Neural cell (in vitro differentiated cells): ENCODE data around the gene PSMA8. TPM values are rescaled to one million over a fixed set of nuclear protein-coding genes. Genes with fewer than 3 reads are reported as not detected.

Source experiments
- H2AFZ ChIP-seq: fragments of 200-600, 300-800 bp; sonication (generic), shearing (Covaris generic); 2 replicates; pipeline ENCODE4 v1.6.0; 2014; ENCODE audit warnings: low read depth, mild to moderate bottlenecking, antibody characterized with exemption, low read length, moderate library complexity
- H3F3A ChIP-seq: fragments of 200-600 bp; shearing (Covaris generic); 2 replicates; pipeline ENCODE4 v1.6.1; 2016; ENCODE audit warnings: mild to moderate bottlenecking, moderate library complexity, mixed read lengths, antibody characterized with exemption, low read length; ENCODE audit not compliant: insufficient read depth, poor library complexity, severe bottlenecking
- H3K27ac ChIP-seq: fragments of 200-600, 300-800 bp; sonication (generic), shearing (Covaris generic); 2 replicates; pipeline ENCODE4 v1.5.1; 2014; ENCODE audit warnings: mild to moderate bottlenecking, low read length, moderate library complexity
- H3K27me3 ChIP-seq: fragments of 300-800, 200-600 bp; sonication (generic), shearing (Covaris generic); 2 replicates; pipeline ENCODE4 v1.6.0; 2014; ENCODE audit warnings: mild to moderate bottlenecking, low read depth, low read length, moderate library complexity; ENCODE audit not compliant: insufficient read depth
- H3K36me3 ChIP-seq: fragments of 300-800, 200-600 bp; sonication (generic), shearing (Covaris generic); 2 replicates; pipeline ENCODE4 v1.5.1; 2014; ENCODE audit warnings: mild to moderate bottlenecking, antibody characterized with exemption, low read length, moderate library complexity; ENCODE audit not compliant: insufficient read depth
- H3K4me2 ChIP-seq: fragments of 300-800, 200-600 bp; sonication (generic), shearing (Covaris generic); 2 replicates; pipeline ENCODE4 v1.6.0; 2014; ENCODE audit warnings: mild to moderate bottlenecking, low read length
- H3K4me3 ChIP-seq: fragments of 300-800, 200-600 bp; sonication (generic), shearing (Covaris generic); 2 replicates; pipeline ENCODE4 v1.5.1; 2014; ENCODE audit warnings: mild to moderate bottlenecking, low read length, moderate library complexity
- H3K79me2 ChIP-seq: fragments of 200-600 bp; shearing (Covaris generic); replicated peaks from 2 replicates; pipeline ENCODE4 v1.6.0; 2014; ENCODE audit warnings: mild to moderate bottlenecking, low read length, moderate library complexity; ENCODE audit not compliant: insufficient read depth
- H3K9ac ChIP-seq: fragments of 300-800, 200-600 bp; sonication (generic), shearing (Covaris generic); 2 replicates; pipeline ENCODE4 v1.6.1; 2016; ENCODE audit warnings: mild to moderate bottlenecking, low read length, mixed read lengths
- H3K9me2 ChIP-seq: fragments of 200-600 bp; shearing (Covaris generic); 2 replicates; pipeline ENCODE4 v1.6.1; 2016; ENCODE audit warnings: mild to moderate bottlenecking, low read length, mixed read lengths; ENCODE audit not compliant: insufficient read depth
- H3K9me3 ChIP-seq: fragments of 200-600, 300-800 bp; sonication (generic), shearing (Covaris generic); 2 replicates; pipeline ENCODE4 v1.6.1; 2016; ENCODE audit warnings: mild to moderate bottlenecking, mixed run types, low read length, moderate library complexity, mixed read lengths
- H4K20me1 ChIP-seq: fragments of 200-600 bp; shearing (Covaris generic); 2 replicates; pipeline ENCODE4 v1.6.1; 2016; ENCODE audit warnings: mild to moderate bottlenecking, mixed run types; ENCODE audit not compliant: insufficient read depth
- EP300 ChIP-seq: fragments of 450-650 bp; conservative IDR thresholded peaks from 2 replicates; pipeline ENCODE4 v1.6.1; 2014; ENCODE audit warnings: antibody characterized with exemption, mild to moderate bottlenecking, moderate library complexity; ENCODE audit not compliant: poor library complexity, severe bottlenecking
- EZH2 ChIP-seq: fragments of 200-600, 300-800 bp; shearing (Covaris generic), sonication (generic); IDR thresholded peaks from 2 replicates; pipeline ENCODE4 v1.6.1; 2014; ENCODE audit warnings: antibody characterized with exemption, low read length, borderline replicate concordance, mild to moderate bottlenecking; ENCODE audit not compliant: insufficient read depth, poor library complexity, severe bottlenecking
- MXI1 ChIP-seq: fragments of 450-650 bp; conservative IDR thresholded peaks from 2 replicates; pipeline ENCODE4 v1.6.1; 2014; ENCODE audit warnings: antibody characterized with exemption, mild to moderate bottlenecking; ENCODE audit not compliant: poor library complexity, severe bottlenecking
- POLR2AphosphoS5 ChIP-seq: IDR thresholded peaks from 2 replicates; pipeline ENCODE4 v1.6.1; 2012
- RAD21 ChIP-seq: fragments of 450-650 bp; conservative IDR thresholded peaks from 2 replicates; pipeline ENCODE4 v1.6.1; 2014; ENCODE audit warnings: antibody characterized with exemption, mild to moderate bottlenecking, moderate library complexity
- SMC3 ChIP-seq: fragments of 450-650 bp; conservative IDR thresholded peaks from 2 replicates; pipeline ENCODE4 v1.6.1; 2014; ENCODE audit warnings: antibody characterized with exemption, mild to moderate bottlenecking, moderate library complexity; ENCODE audit not compliant: poor library complexity
- TAF1 ChIP-seq: IDR thresholded peaks from 2 replicates; pipeline ENCODE4 v1.6.1; 2012; ENCODE audit warnings: low read depth
- polyA plus RNA-seq: library from polyadenylated mRNA; depleted of rRNA; stranded (reverse); fragments of >200 nt; gene quantifications from 2 replicates; pipeline ENCODE4 v1.2.3, GENCODE V29; 2014
- TF ChIP-seq, protein P1 (sequence below): IDR thresholded peaks from 2 replicates; pipeline ENCODE4 v1.6.1; 2012; ENCODE audit warnings: borderline replicate concordance
- TF ChIP-seq, protein P2 (sequence below): fragments of 450-650 bp; IDR thresholded peaks from 2 replicates; pipeline ENCODE4 v1.5.1; 2014; ENCODE audit warnings: antibody characterized with exemption, mild to moderate bottlenecking, moderate library complexity; ENCODE audit not compliant: poor library complexity, severe bottlenecking

PSMA8 gene
- polyA plus RNA-seq, 1 donor from 2014 or later, result not detected

DNA sequence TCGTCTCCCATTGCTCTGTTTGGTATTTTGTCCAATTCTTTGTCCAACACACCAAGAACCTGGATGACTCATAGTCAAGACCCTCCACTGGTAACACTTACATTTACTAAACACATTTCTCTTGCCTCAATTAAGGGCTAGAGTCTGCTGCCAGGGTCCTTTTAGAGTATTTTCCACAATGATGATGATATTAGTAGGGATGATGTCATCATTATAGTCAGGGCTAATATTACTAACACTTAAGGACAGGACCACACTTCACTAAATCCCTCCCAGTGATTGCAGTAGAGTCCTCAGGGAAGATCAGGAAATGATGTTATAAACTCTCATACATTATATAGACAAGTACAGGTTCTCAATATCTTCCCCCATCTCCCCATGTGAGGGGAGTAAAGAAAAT lies 29.6 kb upstream of the PSMA8 start:
- Histone ChIP-seq H3K9me3 (no peaks in the 10 kb centered on the region), H3K27me3 (no peaks in the 10 kb centered on the region), H3K27ac (no peak overlapping the region), H3K9ac (no peak overlapping the region), H3F3A (no peaks in the 10 kb centered on the region), H3K9me2 (no peaks in the 10 kb centered on the region), H3K79me2 (no peaks in the 10 kb centered on the region), H4K20me1 (no peaks in the 10 kb centered on the region), H3K4me2 (no peak overlapping the region), H3K4me3 (no peak overlapping the region), H3K36me3 (no peaks in the 10 kb centered on the region), H2AFZ (no peak overlapping the region)
- no peak for TF ChIP-seq EZH2
- TF ChIP-seq RAD21, result no peak
- no peak for TF ChIP-seq TAF1
- TF ChIP-seq, protein P1, sequence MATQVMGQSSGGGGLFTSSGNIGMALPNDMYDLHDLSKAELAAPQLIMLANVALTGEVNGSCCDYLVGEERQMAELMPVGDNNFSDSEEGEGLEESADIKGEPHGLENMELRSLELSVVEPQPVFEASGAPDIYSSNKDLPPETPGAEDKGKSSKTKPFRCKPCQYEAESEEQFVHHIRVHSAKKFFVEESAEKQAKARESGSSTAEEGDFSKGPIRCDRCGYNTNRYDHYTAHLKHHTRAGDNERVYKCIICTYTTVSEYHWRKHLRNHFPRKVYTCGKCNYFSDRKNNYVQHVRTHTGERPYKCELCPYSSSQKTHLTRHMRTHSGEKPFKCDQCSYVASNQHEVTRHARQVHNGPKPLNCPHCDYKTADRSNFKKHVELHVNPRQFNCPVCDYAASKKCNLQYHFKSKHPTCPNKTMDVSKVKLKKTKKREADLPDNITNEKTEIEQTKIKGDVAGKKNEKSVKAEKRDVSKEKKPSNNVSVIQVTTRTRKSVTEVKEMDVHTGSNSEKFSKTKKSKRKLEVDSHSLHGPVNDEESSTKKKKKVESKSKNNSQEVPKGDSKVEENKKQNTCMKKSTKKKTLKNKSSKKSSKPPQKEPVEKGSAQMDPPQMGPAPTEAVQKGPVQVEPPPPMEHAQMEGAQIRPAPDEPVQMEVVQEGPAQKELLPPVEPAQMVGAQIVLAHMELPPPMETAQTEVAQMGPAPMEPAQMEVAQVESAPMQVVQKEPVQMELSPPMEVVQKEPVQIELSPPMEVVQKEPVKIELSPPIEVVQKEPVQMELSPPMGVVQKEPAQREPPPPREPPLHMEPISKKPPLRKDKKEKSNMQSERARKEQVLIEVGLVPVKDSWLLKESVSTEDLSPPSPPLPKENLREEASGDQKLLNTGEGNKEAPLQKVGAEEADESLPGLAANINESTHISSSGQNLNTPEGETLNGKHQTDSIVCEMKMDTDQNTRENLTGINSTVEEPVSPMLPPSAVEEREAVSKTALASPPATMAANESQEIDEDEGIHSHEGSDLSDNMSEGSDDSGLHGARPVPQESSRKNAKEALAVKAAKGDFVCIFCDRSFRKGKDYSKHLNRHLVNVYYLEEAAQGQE, result no peak
- no peak for TF ChIP-seq EP300
- no peak for TF ChIP-seq SMC3
- TF ChIP-seq MXI1, result no peak
- TF ChIP-seq, protein P2, sequence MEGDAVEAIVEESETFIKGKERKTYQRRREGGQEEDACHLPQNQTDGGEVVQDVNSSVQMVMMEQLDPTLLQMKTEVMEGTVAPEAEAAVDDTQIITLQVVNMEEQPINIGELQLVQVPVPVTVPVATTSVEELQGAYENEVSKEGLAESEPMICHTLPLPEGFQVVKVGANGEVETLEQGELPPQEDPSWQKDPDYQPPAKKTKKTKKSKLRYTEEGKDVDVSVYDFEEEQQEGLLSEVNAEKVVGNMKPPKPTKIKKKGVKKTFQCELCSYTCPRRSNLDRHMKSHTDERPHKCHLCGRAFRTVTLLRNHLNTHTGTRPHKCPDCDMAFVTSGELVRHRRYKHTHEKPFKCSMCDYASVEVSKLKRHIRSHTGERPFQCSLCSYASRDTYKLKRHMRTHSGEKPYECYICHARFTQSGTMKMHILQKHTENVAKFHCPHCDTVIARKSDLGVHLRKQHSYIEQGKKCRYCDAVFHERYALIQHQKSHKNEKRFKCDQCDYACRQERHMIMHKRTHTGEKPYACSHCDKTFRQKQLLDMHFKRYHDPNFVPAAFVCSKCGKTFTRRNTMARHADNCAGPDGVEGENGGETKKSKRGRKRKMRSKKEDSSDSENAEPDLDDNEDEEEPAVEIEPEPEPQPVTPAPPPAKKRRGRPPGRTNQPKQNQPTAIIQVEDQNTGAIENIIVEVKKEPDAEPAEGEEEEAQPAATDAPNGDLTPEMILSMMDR, result no peak
- TF ChIP-seq POLR2AphosphoS5, result no peak

DNA sequence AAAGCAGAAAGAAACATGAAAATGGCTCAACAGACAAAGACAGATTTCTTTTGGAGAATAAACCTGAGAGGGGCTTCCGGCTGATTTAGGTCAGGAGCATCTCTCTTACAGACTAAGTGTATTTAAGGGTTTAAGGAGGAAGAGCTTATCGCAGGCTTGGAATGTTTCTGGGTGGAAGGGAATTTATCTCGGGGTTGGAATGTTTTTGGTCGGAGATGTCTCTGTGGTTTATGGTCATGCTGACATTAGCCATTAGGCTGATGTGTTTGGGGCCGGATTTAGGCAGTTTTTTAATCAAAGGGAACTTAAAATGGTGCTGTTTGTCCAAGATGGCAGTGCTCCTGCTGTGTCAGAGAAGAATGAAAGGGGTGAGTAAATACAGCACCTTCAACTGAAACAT lies 14.4 kb upstream of the PSMA8 start:
- Histone ChIP-seq H3K36me3 (no peaks in the 10 kb centered on the region), H3K27ac (no peak overlapping the region), H4K20me1 (no peaks in the 10 kb centered on the region), H3K9me2 (no peaks in the 10 kb centered on the region), H3K79me2 (no peaks in the 10 kb centered on the region), H3K4me3 (no peak overlapping the region), H3K27me3 (no peaks in the 10 kb centered on the region), H3F3A (no peaks in the 10 kb centered on the region), H2AFZ (no peak overlapping the region), H3K9me3 (no peaks in the 10 kb centered on the region), H3K4me2 (no peak overlapping the region), H3K9ac (no peak overlapping the region)
- TF ChIP-seq SMC3, result no peak
- TF ChIP-seq, protein P1, result no peak
- TF ChIP-seq MXI1, result no peak
- no peak for TF ChIP-seq EP300
- no peak for TF ChIP-seq EZH2
